HG03108 (cell line): ENCODE data around the gene ATP6AP2.
A peak's percentile ranks its signal among the peaks of the same experiment; 100 is the strongest.
"Not testable (repeated sequence)": the region's sequence is repeated elsewhere in the genome, so short reads cannot be mapped to it uniquely, and the experiment has no call there.

ENCODE experiments used
- ATAC-seq: cut with Tn5 transposase; IDR thresholded peaks from one replicate; pipeline ENCODE4 v1.9.1; 2021; ENCODE audit warnings: moderate library complexity; ENCODE audit not compliant: unreplicated experiment

ATP6AP2 gene

GRCh38 chrX:40573763-40574162, 7.0 kb upstream of the ATP6AP2 start:
- no peak for ATAC-seq

- ATAC-seq = not testable (repeated sequence)
Observed at GRCh38 chrX:40575411-40575810, 5.4 kb upstream of the ATP6AP2 start.

GRCh38 chrX:40576291-40576690, 4.5 kb upstream of the ATP6AP2 start:
- no peak for ATAC-seq

DNA sequence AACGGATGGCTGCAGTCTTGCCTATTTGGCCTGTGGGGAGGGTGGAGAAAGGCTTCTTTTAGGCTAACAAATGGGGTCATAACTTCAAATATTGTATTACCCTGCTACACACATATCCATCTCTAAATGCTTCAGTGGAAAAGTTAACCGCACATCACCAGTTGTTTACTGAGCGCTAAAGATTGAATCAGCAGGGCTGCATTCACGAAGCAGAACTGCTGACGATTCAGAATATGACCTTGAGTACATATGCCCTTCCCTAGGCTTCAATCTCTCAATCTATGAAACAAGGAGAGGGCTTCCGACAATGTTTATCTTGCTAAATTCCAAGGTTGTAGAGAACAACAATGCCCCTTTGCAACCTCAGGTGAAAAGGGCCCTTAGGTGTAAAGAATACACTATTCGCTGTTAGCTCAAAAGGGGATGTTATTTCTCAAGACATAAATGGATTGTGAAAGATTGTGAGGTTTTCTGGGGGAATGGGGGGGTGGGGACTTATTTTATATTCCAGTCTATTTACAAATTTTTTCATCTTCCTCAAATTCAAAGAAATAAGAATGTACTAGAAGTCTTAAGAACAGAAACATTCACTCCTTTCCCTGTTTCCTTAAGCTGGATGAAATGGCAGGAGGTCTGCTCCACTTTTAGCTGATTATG, 2.6 kb upstream of the ATP6AP2 start:
- ATAC-seq = no peak

GRCh38 chrX:40579141-40579540, 1.6 kb upstream of the ATP6AP2 start:
- no peak for ATAC-seq

GRCh38 chrX:40579900-40580536, 752 bp upstream of the ATP6AP2 start:
- peak; percentile 35 for ATAC-seq

DNA sequence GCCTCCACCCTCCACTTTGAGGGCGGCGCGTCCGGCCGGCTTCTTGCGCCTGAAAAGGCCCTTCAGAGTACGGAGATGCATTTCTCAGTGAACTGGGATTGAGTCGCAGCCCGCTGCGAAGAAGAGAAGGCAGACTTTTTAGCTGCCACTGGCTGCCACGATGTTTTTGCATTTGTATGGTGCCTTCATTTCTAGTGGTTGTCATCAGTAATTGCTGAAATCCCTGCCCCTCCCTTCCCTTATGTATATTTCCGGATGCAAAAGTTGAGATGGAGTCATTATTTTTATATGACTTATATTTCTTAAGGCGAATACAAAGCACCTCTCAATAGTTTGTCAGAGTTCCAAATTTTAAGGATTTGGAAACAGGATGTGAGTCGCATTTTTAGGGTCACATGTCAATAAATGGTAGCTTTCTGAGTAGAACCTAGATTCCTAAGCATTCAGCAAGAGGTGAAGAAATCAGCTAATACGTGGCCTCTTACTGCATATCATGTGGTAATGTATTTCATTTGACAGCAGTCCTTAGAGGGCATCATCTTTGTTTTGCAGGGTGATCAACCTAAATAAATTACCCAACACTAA, 658 bp downstream of the ATP6AP2 start:
- ATAC-seq = no peak

DNA sequence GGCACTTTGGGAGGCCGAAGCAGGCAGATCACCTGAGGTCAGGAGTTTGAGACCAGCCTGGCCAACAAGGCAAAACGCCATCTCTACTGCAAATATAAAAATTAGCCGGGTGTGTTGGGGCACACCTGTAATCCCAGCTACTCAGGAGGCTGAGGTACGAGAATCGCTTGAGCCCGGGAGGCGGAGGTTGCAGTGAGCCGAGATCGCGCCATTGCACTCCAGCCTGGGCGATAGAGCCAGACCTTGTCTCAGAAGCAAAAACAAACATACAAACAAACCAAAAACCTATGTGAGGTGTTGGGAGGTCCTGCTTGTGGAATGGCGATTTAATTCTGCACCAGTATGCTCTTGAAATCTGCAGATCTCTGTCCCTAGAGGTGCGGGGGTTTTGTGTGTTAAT, 1.4 kb downstream of the ATP6AP2 start:
- ATAC-seq = not testable (repeated sequence)

- no peak for ATAC-seq
Observed at GRCh38 chrX:40582811-40583210, 2.0 kb downstream of the ATP6AP2 start.

- ATAC-seq = not testable (repeated sequence)
Observed at GRCh38 chrX:40587623-40588022, 6.9 kb downstream of the ATP6AP2 start.

DNA sequence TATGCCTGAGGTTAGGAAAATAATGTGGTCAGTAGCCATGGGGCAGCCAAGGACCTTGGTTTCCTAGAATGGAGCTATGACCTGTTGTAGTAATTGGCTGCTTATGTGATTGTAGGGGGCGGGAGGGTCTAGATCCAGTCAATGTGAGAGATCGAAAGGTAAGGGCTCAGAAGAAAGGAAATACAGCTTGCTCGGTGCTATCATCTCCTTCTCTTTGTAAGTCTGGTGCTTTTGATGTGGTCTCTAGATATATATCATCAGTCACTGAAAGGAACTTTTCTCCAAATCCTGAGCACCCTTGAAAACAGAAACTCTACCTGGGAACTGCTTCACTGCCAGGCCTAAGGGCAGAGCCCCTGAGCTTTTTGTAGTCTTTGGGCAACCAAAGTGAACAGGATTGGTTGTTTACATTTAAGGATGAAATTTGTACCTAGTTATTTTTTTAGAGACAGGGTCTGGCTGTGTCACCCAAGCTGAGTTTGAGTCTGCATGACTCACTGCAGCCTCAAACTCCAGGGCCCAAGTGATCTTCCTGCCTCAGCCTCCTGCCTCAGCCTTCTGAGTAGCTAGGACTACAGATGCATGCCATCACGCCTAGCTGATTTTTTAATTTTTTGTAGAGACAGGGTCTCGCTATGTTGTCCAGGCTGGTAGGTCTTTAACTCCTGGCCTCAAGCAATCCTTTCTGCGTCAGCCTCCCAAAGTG, 9.0 kb downstream of the ATP6AP2 start:
- ATAC-seq = not testable (repeated sequence)

- ATAC-seq = no peak
Observed at GRCh38 chrX:40603446-40603845, 22.7 kb downstream of the ATP6AP2 start.

- no peak for ATAC-seq
Observed at GRCh38 chrX:40607381-40607780, 26.6 kb downstream of the ATP6AP2 start.

GRCh38 chrX:40612511-40612910, 31.7 kb downstream of the ATP6AP2 start:
- no peak for ATAC-seq

DNA sequence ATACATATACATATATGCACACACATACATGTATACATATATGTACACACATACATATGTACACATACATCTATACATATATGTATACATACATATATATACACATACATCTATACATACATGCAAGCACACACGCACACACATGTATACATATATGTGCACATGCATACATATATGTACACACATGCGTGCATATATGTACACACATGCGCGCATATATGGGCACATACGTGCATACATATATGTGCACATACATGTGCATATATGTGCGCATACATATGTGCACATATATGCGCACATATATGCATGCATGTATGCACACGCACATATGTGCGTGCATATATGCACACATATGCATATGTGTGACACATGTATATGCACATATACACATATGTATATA, 35.2 kb downstream of the ATP6AP2 start:
- no peak for ATAC-seq

GRCh38 chrX:40617566-40617965, 36.8 kb downstream of the ATP6AP2 start:
- ATAC-seq = no peak

- no peak for ATAC-seq
Observed at GRCh38 chrX:40622479-40623138, 41.8 kb downstream of the ATP6AP2 start.

DNA sequence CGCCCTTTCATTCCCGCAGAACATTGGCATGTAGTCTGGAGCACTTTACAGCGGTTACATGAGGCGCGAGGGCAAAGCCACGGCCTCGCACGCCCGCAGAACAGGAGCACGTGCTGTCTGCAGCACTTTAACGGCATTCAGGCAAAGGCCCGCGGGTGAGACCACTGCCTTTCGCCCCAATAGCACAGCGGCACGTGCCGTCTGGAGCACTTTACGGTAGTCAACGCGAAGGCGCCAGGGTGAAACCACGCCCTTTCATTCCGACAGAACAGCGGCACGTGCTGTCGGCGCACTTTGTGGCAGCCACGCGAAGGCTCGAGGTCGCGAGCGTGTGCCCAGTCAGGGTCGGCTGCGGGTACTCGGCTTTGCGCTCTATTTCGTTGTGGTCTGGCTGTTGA, 42.4 kb downstream of the ATP6AP2 start, which contains the start of gene MPC1L:
TSS of gene MPC1L (plus strand) at position 290 of the 398 bp plus-strand sequence. CDS start 138 bp downstream, outside the sequence.
- no peak for ATAC-seq

GRCh38 chrX:40623665-40624064, 42.9 kb downstream of the ATP6AP2 start:
- ATAC-seq = no peak

- ATAC-seq = no peak
Observed at GRCh38 chrX:40625294-40625693, 44.5 kb downstream of the ATP6AP2 start.

DNA sequence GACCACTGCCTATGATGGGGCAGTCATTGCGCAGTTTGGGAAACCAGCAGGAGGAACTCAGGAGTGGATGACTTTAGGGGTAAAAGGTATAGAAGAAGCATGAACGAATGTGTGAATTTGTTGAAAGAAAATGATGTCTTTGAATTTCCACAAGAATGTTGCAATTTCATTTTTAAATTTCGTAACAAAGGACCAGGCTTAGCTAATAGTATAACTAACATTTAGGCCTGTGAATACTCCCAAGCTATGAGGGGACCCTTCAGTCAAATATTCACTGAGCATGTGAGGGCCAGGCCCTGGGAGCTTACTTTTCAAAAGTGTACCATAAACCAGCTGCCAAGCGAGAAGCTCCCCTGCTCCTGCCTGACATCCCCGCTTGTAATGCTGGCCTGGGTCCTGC, 47.7 kb downstream of the ATP6AP2 start:
- ATAC-seq = no peak
